Astrocyte (in vitro differentiated cells and primary cell): ENCODE data around the gene VSTM4. TPM values are rescaled to one million over a fixed set of nuclear protein-coding genes. Genes with fewer than 3 reads are reported as not detected.

ENCODE experiments used
- DNase-seq: peaks from one replicate; pipeline ENCODE4 v3.0.0-alpha.2; 2010; ENCODE audit warnings: low read depth
- FAIRE-seq: peaks from 2 replicates; lab custom pipeline; 2011; peaks lifted over from hg19 to GRCh38; lab: Jason Lieb, UNC
- H2AFZ ChIP-seq: 2 replicates; pipeline ENCODE4 v1.6.0; 2012; ENCODE audit warnings: low read depth, low read length, inconsistent platforms
- H3K27ac ChIP-seq: 2 replicates; pipeline ENCODE4 v1.5.1; 2011; ENCODE audit warnings: low read depth, low read length, inconsistent platforms
- H3K27me3 ChIP-seq: 2 replicates; pipeline ENCODE4 v1.6.0; 2011; ENCODE audit warnings: low read length, inconsistent platforms; ENCODE audit not compliant: insufficient read depth
- H3K36me3 ChIP-seq: 2 replicates; pipeline ENCODE4 v1.5.1; 2011; ENCODE audit warnings: low read length, inconsistent platforms; ENCODE audit not compliant: insufficient read depth
- H3K4me1 ChIP-seq: 2 replicates; pipeline ENCODE4 v1.5.1; 2011; ENCODE audit warnings: low read length, inconsistent platforms; ENCODE audit not compliant: insufficient read depth
- H3K4me2 ChIP-seq: 2 replicates; pipeline ENCODE4 v1.6.0; 2012; ENCODE audit warnings: low read length, inconsistent platforms
- H3K4me3 ChIP-seq: 2 replicates; pipeline ENCODE4 v1.5.1; 2011; ENCODE audit warnings: low read depth, mild to moderate bottlenecking, low read length, inconsistent platforms; ENCODE audit not compliant: insufficient read depth
- H3K79me2 ChIP-seq: 2 replicates; pipeline ENCODE4 v1.6.0; 2012; ENCODE audit warnings: mild to moderate bottlenecking, low read length, inconsistent platforms; ENCODE audit not compliant: insufficient read depth
- H3K9ac ChIP-seq: 2 replicates; pipeline ENCODE4 v1.6.0; 2012; ENCODE audit warnings: mild to moderate bottlenecking, low read length, inconsistent platforms
- H3K9me3 ChIP-seq: 2 replicates; pipeline ENCODE4 v1.5.1; 2012; ENCODE audit warnings: low read depth, mild to moderate bottlenecking, low read length, inconsistent platforms; ENCODE audit not compliant: insufficient read depth
- H4K20me1 ChIP-seq: 2 replicates; pipeline ENCODE4 v1.6.0; 2012; ENCODE audit warnings: low read length, inconsistent platforms; ENCODE audit not compliant: insufficient read depth
- H3K27ac Mint-ChIP-seq: one replicate; pipeline ENCODE4 v1.8.0; 2021; ENCODE audit warnings: mild to moderate bottlenecking, mixed read lengths; ENCODE audit not compliant: unreplicated experiment
- H3K27me3 Mint-ChIP-seq: one replicate; pipeline ENCODE4 v1.8.0; 2021; ENCODE audit warnings: low read depth, mixed read lengths; ENCODE audit not compliant: unreplicated experiment
- H3K36me3 Mint-ChIP-seq: one replicate; pipeline ENCODE4 v1.8.0; 2021; ENCODE audit warnings: low read depth, mixed read lengths; ENCODE audit not compliant: unreplicated experiment
- H3K4me1 Mint-ChIP-seq: one replicate; pipeline ENCODE4 v1.8.0; 2021; ENCODE audit warnings: low read depth, mixed read lengths; ENCODE audit not compliant: unreplicated experiment
- H3K4me3 Mint-ChIP-seq: one replicate; pipeline ENCODE4 v1.8.0; 2021; ENCODE audit warnings: mild to moderate bottlenecking, moderate library complexity, mixed read lengths; ENCODE audit not compliant: unreplicated experiment
- H3K9me3 Mint-ChIP-seq: one replicate; pipeline ENCODE4 v1.8.0; 2021; ENCODE audit warnings: mild to moderate bottlenecking, mixed read lengths; ENCODE audit not compliant: unreplicated experiment
- EZH2 ChIP-seq: IDR thresholded peaks from 2 replicates; pipeline ENCODE4 v1.6.1; 2012; ENCODE audit warnings: mild to moderate bottlenecking, low read length, inconsistent platforms; ENCODE audit not compliant: insufficient read depth
- total RNA-seq: library from RNA; stranded (reverse); gene quantifications from 2 replicates; pipeline ENCODE4 v1.2.1, GENCODE V29; 2021
- TF ChIP-seq, protein P1 (sequence below): IDR thresholded peaks from 2 replicates; pipeline ENCODE4 v1.5.1; 2011; ENCODE audit warnings: low read depth, mild to moderate bottlenecking, inconsistent platforms, low read length, moderate library complexity; ENCODE audit not compliant: insufficient read depth

Gene VSTM4
- total RNA-seq, 1 donor from 2014 or later, result 1.1 TPM

DNA sequence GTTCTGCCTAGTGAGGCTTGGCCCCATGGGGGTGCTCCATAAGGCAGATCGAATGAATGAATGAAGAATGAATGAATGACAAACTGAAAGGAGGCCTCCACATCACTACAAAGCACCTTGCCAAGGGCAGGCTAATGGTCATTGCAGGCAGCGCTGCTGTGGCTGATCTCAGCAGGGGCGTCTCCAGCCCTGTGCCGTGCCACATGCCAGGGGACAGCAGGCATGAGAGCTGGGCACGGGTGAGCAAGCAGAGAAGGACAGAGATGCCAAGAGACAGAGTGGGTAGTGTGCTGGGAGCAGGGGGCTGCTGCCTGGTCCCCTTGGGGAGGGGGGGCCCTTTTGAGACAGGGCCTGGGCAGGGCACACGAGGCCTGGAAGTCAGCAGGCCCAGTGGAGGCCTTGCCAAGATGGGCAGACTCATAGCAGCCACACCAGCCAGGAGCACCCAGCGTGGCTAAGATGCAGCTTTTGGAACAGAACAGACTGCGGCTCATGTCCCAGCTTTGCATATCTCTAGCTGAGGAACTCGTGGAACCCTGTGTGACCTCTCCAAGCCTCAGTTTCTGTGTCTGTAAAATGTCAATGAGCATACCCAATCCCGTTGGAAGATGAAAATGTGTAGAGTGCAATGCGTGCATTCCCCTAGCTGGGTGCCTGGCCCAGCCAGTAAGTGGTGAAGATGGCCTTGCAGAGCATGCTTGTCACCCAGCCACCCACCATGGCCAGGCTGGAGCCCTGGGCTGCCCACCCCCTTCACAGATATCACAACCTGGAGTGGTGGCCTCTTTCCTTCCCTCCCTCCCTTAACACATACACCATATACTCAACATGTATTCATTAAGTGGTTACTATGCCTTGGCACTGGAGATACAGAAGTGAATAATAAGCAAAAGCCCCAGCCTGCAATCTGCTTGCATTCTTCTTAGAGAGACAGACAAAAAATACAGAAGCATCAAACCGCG is 114.6 kb downstream of the VSTM4 start:
- no peak overlapping the region for H3K4me3 Mint-ChIP-seq
- no peaks in the 10 kb centered on the region for H3K4me1 Mint-ChIP-seq
- peaks cover 33% of the 10 kb centered on the region for H3K27me3 Mint-ChIP-seq
- H3K36me3 Mint-ChIP-seq, result no peaks in the 10 kb centered on the region
- H3K9ac ChIP-seq, result no peak overlapping the region
- no peaks in the 10 kb centered on the region for H4K20me1 ChIP-seq
- no peaks in the 10 kb centered on the region for H3K79me2 ChIP-seq
- no peak overlapping the region for H3K27ac ChIP-seq
- no peak overlapping the region for H3K4me2 ChIP-seq
- no peaks in the 10 kb centered on the region for H3K4me1 ChIP-seq
- no peak for TF ChIP-seq EZH2
- TF ChIP-seq, protein P1, sequence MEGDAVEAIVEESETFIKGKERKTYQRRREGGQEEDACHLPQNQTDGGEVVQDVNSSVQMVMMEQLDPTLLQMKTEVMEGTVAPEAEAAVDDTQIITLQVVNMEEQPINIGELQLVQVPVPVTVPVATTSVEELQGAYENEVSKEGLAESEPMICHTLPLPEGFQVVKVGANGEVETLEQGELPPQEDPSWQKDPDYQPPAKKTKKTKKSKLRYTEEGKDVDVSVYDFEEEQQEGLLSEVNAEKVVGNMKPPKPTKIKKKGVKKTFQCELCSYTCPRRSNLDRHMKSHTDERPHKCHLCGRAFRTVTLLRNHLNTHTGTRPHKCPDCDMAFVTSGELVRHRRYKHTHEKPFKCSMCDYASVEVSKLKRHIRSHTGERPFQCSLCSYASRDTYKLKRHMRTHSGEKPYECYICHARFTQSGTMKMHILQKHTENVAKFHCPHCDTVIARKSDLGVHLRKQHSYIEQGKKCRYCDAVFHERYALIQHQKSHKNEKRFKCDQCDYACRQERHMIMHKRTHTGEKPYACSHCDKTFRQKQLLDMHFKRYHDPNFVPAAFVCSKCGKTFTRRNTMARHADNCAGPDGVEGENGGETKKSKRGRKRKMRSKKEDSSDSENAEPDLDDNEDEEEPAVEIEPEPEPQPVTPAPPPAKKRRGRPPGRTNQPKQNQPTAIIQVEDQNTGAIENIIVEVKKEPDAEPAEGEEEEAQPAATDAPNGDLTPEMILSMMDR, result no peak
- H2AFZ ChIP-seq, result no peak overlapping the region
- FAIRE-seq, result no peak
- no peaks in the 10 kb centered on the region for H3K36me3 ChIP-seq
- peak overlapping the region; percentile 34 for H3K27ac Mint-ChIP-seq
- no peak for DNase-seq
- no peaks in the 10 kb centered on the region for H3K27me3 ChIP-seq
- no peaks in the 10 kb centered on the region for H3K9me3 ChIP-seq
- no peak overlapping the region for H3K4me3 ChIP-seq
- H3K9me3 Mint-ChIP-seq, result peaks cover 3% of the 10 kb centered on the region

DNA sequence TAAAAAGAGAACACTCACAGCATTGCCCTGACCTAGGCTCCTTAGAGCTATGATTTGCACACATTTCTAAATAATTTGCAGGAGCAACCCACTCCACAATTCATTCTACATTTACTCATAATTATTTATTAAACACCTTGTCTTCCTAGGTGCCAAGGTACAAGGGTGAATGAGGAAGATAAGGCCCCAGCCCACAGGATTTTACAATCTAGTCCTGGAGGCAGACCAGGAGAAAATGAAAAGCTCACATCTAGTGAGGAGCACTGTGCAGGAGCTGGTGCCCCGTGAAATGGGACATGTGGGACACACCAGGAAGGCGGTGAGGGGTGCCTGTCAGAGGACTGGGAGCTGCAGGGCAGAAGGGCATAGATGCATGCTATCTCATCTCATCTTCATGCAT is 116.0 kb downstream of the VSTM4 start:
- Histone ChIP-seq H3K4me3 (no peak overlapping the region), H3K4me1 (no peaks in the 10 kb centered on the region), H3K36me3 (no peaks in the 10 kb centered on the region), H3K27ac (no peak overlapping the region), H3K79me2 (no peaks in the 10 kb centered on the region), H3K4me2 (no peak overlapping the region), H4K20me1 (no peaks in the 10 kb centered on the region), H3K27me3 (no peaks in the 10 kb centered on the region), H3K9me3 (no peaks in the 10 kb centered on the region), H2AFZ (no peak overlapping the region), H3K9ac (no peak overlapping the region)
- no peak for DNase-seq
- Mint-ChIP-seq H3K27ac (no peak overlapping the region), H3K4me3 (no peak overlapping the region), H3K36me3 (no peaks in the 10 kb centered on the region), H3K9me3 (peaks cover 3% of the 10 kb centered on the region), H3K27me3 (peaks cover 29% of the 10 kb centered on the region), H3K4me1 (no peaks in the 10 kb centered on the region)
- no peak for FAIRE-seq
- no peak for TF ChIP-seq EZH2
- TF ChIP-seq, protein P1, result no peak

DNA sequence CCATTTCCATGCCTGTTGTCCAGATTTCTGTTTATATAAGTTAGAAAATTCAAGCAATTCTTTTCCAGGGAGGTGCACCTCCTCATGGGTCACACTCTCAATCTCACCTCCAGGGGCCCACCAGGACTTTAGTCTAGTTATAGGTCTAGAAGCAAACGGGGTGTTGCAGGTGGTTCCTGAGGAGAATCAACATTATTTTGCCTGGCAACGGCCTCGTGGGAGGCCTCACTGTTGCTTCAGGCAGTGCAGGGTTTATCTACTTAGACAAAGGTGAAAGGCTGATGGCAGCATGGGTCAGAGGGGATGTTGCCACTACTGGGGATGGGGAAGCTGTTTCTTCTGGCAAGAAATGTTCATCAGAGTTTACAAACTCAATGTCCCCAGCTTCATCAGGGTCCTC is 119.0 kb downstream of the VSTM4 start:
- no peak overlapping the region for H3K9ac ChIP-seq
- peaks cover 3% of the 10 kb centered on the region for H3K9me3 Mint-ChIP-seq
- H3K27me3 Mint-ChIP-seq, result peaks cover 48% of the 10 kb centered on the region
- no peaks in the 10 kb centered on the region for H3K9me3 ChIP-seq
- no peak overlapping the region for H3K27ac ChIP-seq
- H3K4me3 ChIP-seq, result no peak overlapping the region
- TF ChIP-seq EZH2, result no peak
- TF ChIP-seq, protein P1, result no peak
- H3K79me2 ChIP-seq, result no peaks in the 10 kb centered on the region
- DNase-seq, result no peak
- H3K4me1 ChIP-seq, result no peaks in the 10 kb centered on the region
- H3K36me3 ChIP-seq, result no peaks in the 10 kb centered on the region
- no peak overlapping the region for H2AFZ ChIP-seq
- H3K27me3 ChIP-seq, result no peaks in the 10 kb centered on the region
- H3K4me3 Mint-ChIP-seq, result no peak overlapping the region
- no peak overlapping the region for H3K27ac Mint-ChIP-seq
- no peak for FAIRE-seq
- no peaks in the 10 kb centered on the region for H4K20me1 ChIP-seq
- no peaks in the 10 kb centered on the region for H3K36me3 Mint-ChIP-seq
- no peak overlapping the region for H3K4me2 ChIP-seq
- H3K4me1 Mint-ChIP-seq, result no peaks in the 10 kb centered on the region
